K562 (cell line): ENCODE measurements around the gene PTPMT1. TPM values are rescaled to one million over a fixed set of nuclear protein-coding genes. Genes with fewer than 3 reads are reported as not detected.
A peak's percentile ranks its signal among the peaks of the same experiment; 100 is the strongest.

ENCODE experiments used
- ATAC-seq: fragments of 200-7000 bp; cut with Tn5 transposase; 3 replicates; pipeline ENCODE4 v1.9.1; 2020; ENCODE audit warnings: moderate library complexity
- BruUV-seq: library from RNA; stranded (reverse); fragments of 400-500 nt; replicated peaks from 2 replicates; lab custom pipeline; 2021; lab: Mats Ljungman, UMichigan
- CTCF ChIA-PET: fragments of 300-600 bp; formaldehyde crosslinking; extraction: SDS; loops from one replicate; lab custom pipeline; 2021; ENCODE audit warnings: low intra/inter-chr PET ratio; lab: Yijun Ruan, JAX
- POLR2A ChIA-PET: fragments of 300-600, 350-650 bp; sonication (Branson Sonifier 250); formaldehyde crosslinking; extraction: SDS; loops from one replicate; lab custom pipeline; 2021; ENCODE audit warnings: antibody characterized with exemption, inconsistent platforms; lab: Yijun Ruan, JAX
- DNase-seq, 4 experiments: peaks; one replicate each; pipeline versions ENCODE4 v3.0.0 to v3.0.0-alpha.2; 2011 to 2018; ENCODE audit warnings: low spot score in 3 of 4, mixed read lengths in 3 of 4; ENCODE audit errors: extremely low read depth in 1 of 4
- FAIRE-seq: peaks from 2 replicates; lab custom pipeline; 2011; peaks lifted over from hg19 to GRCh38; lab: Jason Lieb, UNC
- H2AFZ ChIP-seq: 2 replicates; pipeline ENCODE4 v1.6.0; 2011; ENCODE audit warnings: low read depth, low read length, control low read depth, inconsistent platforms
- H3K27ac ChIP-seq: fragments of 200-600 bp; 3 replicates; pipeline ENCODE4 v1.8.0; 2011; ENCODE audit warnings: low read depth, mild to moderate bottlenecking, control low read depth, inconsistent platforms, low read length, moderate library complexity, mixed read lengths; ENCODE audit errors: extremely low read depth
- H3K27me3 ChIP-seq, 2 experiments: fragments of 300-600 bp in 1 of 2; 2 replicates in 1 of 2; 3 replicates in 1 of 2; pipeline versions ENCODE4 v1.6.0 to v1.8.0; 2011; ENCODE audit warnings: inconsistent platforms in 2 of 2, low read length in 2 of 2, mild to moderate bottlenecking in 1 of 2, mixed read lengths in 1 of 2, moderate library complexity in 1 of 2; ENCODE audit not compliant: control insufficient read depth in 2 of 2, insufficient read depth in 2 of 2
- H3K36me3 ChIP-seq: fragments of 300-600 bp; 3 replicates; pipeline ENCODE4 v1.8.0; 2011; ENCODE audit warnings: mild to moderate bottlenecking, low read length, inconsistent platforms; ENCODE audit not compliant: control insufficient read depth, insufficient read depth
- H3K4me1 ChIP-seq, 2 experiments: fragments of 200-600 bp in 1 of 2; replicated peaks in 1 of 2; 2 replicates in 1 of 2; 3 replicates in 1 of 2; pipeline versions ENCODE4 v1.5.1 to v1.8.0; 2011; ENCODE audit warnings: inconsistent platforms in 2 of 2, low read length in 2 of 2, mild to moderate bottlenecking in 1 of 2, mixed read lengths in 1 of 2, moderate library complexity in 1 of 2; ENCODE audit not compliant: control insufficient read depth in 2 of 2, insufficient read depth in 2 of 2
- H3K4me2 ChIP-seq: 2 replicates; pipeline ENCODE4 v1.6.1; 2011; ENCODE audit warnings: low read length, control low read depth, inconsistent platforms, mixed read lengths; ENCODE audit not compliant: insufficient read depth
- H3K4me3 ChIP-seq: fragments of 200-600 bp; sonication (generic), shearing (Covaris generic); 2 replicates; pipeline ENCODE4 v1.5.1; 2016; ENCODE audit warnings: control low read depth, inconsistent platforms
- H3K79me2 ChIP-seq: fragments of 200-600 bp; 3 replicates; pipeline ENCODE4 v1.8.0; 2011; ENCODE audit warnings: low read length, inconsistent platforms; ENCODE audit not compliant: control insufficient read depth, insufficient read depth
- H3K9ac ChIP-seq, 2 experiments: 2 replicates each; pipeline versions ENCODE4 v1.6.0 to v1.6.1; 2011; ENCODE audit warnings: low read depth in 2 of 2, low read length in 2 of 2, control low read depth in 1 of 2, inconsistent platforms in 1 of 2, mild to moderate bottlenecking in 1 of 2, mixed read lengths in 1 of 2; ENCODE audit not compliant: insufficient read depth in 1 of 2
- H3K9me1 ChIP-seq: one replicate; pipeline ENCODE4 v1.6.0; 2011; ENCODE audit warnings: inconsistent platforms, mild to moderate bottlenecking, low read length, moderate library complexity; ENCODE audit not compliant: control insufficient read depth, insufficient read depth
- H3K9me3 ChIP-seq: replicated peaks from 2 replicates; pipeline ENCODE4 v1.5.1; 2011; ENCODE audit warnings: low read depth, low read length, inconsistent platforms; ENCODE audit not compliant: control insufficient read depth, insufficient read depth
- H4K20me1 ChIP-seq: replicated peaks from 2 replicates; pipeline ENCODE4 v1.6.1; 2011; ENCODE audit warnings: low read length, inconsistent platforms, mixed read lengths; ENCODE audit not compliant: control insufficient read depth, insufficient read depth
- EHMT2 ChIP-seq: fragments of 450-650 bp; IDR thresholded peaks from 2 replicates; pipeline ENCODE4 v1.6.1; 2018; ENCODE audit warnings: antibody characterized with exemption
- NFIC ChIP-seq: fragments of 450-650 bp; IDR thresholded peaks from 2 replicates; pipeline ENCODE4 v1.6.1; 2017; ENCODE audit warnings: mild to moderate bottlenecking, inconsistent platforms
- NR3C1 ChIP-seq: sonication (generic); formaldehyde crosslinking; IDR thresholded peaks from 2 replicates; pipeline ENCODE4 v1.8.1; 2022; ENCODE audit warnings: missing genetic modification reagents
- POLR2G ChIP-seq: fragments of 200-400 bp; formaldehyde crosslinking; IDR thresholded peaks from 2 replicates; pipeline ENCODE4 v1.6.1; 2017; ENCODE audit warnings: low read depth, mild to moderate bottlenecking, antibody characterized with exemption, low read length, moderate library complexity
- RBFOX2 ChIP-seq: fragments of 200-400 bp; formaldehyde crosslinking; IDR thresholded peaks from 2 replicates; pipeline ENCODE4 v1.6.1; 2017; ENCODE audit warnings: low read depth, mild to moderate bottlenecking, low read length, moderate library complexity
- SRSF1 ChIP-seq: fragments of 200-400 bp; formaldehyde crosslinking; IDR thresholded peaks from 2 replicates; pipeline ENCODE4 v1.6.1; 2017; ENCODE audit warnings: mild to moderate bottlenecking, low read depth, low read length, moderate library complexity
- TOE1 ChIP-seq, 2 experiments: fragments of 450-650 bp in 1 of 2; sonication (generic) in 1 of 2; formaldehyde crosslinking in 1 of 2; IDR thresholded peaks; 2 replicates each; pipeline versions ENCODE4 v1.7.1 to v1.8.0; 2016 to 2022; ENCODE audit warnings: borderline replicate concordance in 2 of 2, mild to moderate bottlenecking in 2 of 2, antibody characterized with exemption in 1 of 2, inconsistent platforms in 1 of 2, low read depth in 1 of 2, missing genetic modification reagents in 1 of 2, moderate library complexity in 1 of 2
- WGBS: fragments of 100-300 bp; shearing (Covaris generic); methylation state at CpG from one replicate; pipeline ENCODE4 v1.1.6; 2016; ENCODE audit warnings: low coverage, mixed read lengths; ENCODE audit not compliant: insufficient coverage; ENCODE audit errors: missing lambda C conversion rate; 5-methylcytosine and 5-hydroxymethylcytosine counted together
- in situ Hi-C: fragments of 300-500 bp; cut with MboI; formaldehyde crosslinking; loops from 4 replicates; pipeline ENCODE4 v1.15.0; 2018; ENCODE audit warnings: inconsistent platforms, mixed read lengths
- intact Hi-C: fragments of 100-400 bp; cut with micrococcal nuclease; formaldehyde crosslinking; loops from 2 replicates; pipeline ENCODE4 v1.14.2; 2022
- polyA plus RNA-seq, 8 experiments: library from polyadenylated mRNA; depleted of rRNA in 4 of 8; stranded (reverse) in 5 of 8; unstranded in 3 of 8; fragments of >200 nt; fragmentation: Nextera tagmentation in 2 of 8; fragmentation: Illumina TruSeq in 1 of 8; extraction: Ambion mirVana in 2 of 8; extraction: Trizol in 1 of 8; gene quantifications; 2 replicates each; pipeline versions ENCODE4 v1.2.1 to v1.2.3, GENCODE V29; 2011 to 2014; ENCODE audit warnings: inconsistent platforms in 1 of 8, missing spikeins in 1 of 8
- total RNA-seq, 7 experiments: library from RNA; depleted of rRNA in 6 of 7; stranded (reverse); fragments of >200 nt in 6 of 7; fragmentation: Illumina TruSeq in 2 of 7; extraction: Trizol in 2 of 7; gene quantifications; 2 replicates each; pipeline versions ENCODE4 v1.2.1 to v1.2.3, GENCODE V29; 2011 to 2021; ENCODE audit warnings: low replicate concordance in 1 of 7
- TF ChIP-seq, protein P1 (sequence below): fragments of 250-450 bp; sonication (Bioruptor Pico); IDR thresholded peaks from 2 replicates; pipeline ENCODE4 v1.4.0; 2020; ENCODE audit warnings: borderline replicate concordance
- TF ChIP-seq, protein P2 (sequence below): fragments of 450-650 bp; IDR thresholded peaks from 2 replicates; pipeline ENCODE4 v1.6.1; 2016; ENCODE audit warnings: borderline replicate concordance

PTPMT1 gene
- total and polyA plus RNA-seq, 9 of the 15 experiments (the other 6 are each of a cell fraction or from before 2014, with no cell fraction given) = 10.4 to 140 (median 67.2) TPM

- no peaks in the 10 kb centered on the region for H3K27me3 ChIP-seq
- TF ChIP-seq NFIC = peak; percentile 27; the same call in 1 of the 2 replicates
- TF ChIP-seq, protein P1, sequence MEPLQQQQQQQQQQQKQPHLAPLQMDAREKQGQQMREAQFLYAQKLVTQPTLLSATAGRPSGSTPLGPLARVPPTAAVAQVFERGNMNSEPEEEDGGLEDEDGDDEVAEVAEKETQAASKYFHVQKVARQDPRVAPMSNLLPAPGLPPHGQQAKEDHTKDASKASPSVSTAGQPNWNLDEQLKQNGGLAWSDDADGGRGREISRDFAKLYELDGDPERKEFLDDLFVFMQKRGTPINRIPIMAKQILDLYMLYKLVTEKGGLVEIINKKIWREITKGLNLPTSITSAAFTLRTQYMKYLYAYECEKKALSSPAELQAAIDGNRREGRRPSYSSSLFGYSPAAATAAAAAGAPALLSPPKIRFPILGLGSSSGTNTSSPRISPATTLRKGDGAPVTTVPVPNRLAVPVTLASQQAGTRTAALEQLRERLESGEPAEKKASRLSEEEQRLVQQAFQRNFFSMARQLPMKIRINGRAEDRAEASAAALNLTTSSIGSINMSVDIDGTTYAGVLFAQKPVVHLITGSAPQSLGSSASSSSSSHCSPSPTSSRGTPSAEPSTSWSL (CRISPR knock-in tag) = no peak
- ATAC-seq = peak; percentile 8; the same call in 2 of the 3 replicates
- H3K4me2 ChIP-seq = no peak overlapping the region
- in situ Hi-C loops (no loop called here), intact Hi-C loops (no loop called here)
- H2AFZ ChIP-seq = no peak overlapping the region
- H3K4me1 ChIP-seq = peaks cover 6 to 10% of the 10 kb centered on the region in 2 experiments; a peak in 4 of 5 replicates
- peaks cover 22% of the 10 kb centered on the region for H3K79me2 ChIP-seq
- no peak overlapping the region for H3K27ac ChIP-seq
- H3K4me3 ChIP-seq = no peak overlapping the region
- FAIRE-seq = no peak
- 81% methylated on average over 8 of the region's 8 CpGs for WGBS
- ChIA-PET POLR2A (interaction anchor here (1.1 to 3.1 kb wide), 5 partner anchors 8 to 22 kb away, joined by 3 to 17 read pairs (median 3); partner anchors contain the start of gene PTPMT1), CTCF (no interaction called here)
- DNase-seq = peak in 2 of 4 experiments; percentile 13 to 15
- no peak overlapping the region for H3K9ac ChIP-seq
- no peaks in the 10 kb centered on the region for H3K9me1 ChIP-seq
- H3K36me3 ChIP-seq = peaks cover 73% of the 10 kb centered on the region
- no TSS peak for BruUV-seq
- H3K9me3 ChIP-seq = no peaks in the 10 kb centered on the region
- no peaks in the 10 kb centered on the region for H4K20me1 ChIP-seq
These were observed 7.4 kb downstream of the PTPMT1 start for GRCh38 chr11:47572715-47573255.

- Histone ChIP-seq H3K9me1 (no peaks in the 10 kb centered on the region), H3K4me1 (peaks cover 9 to 13% of the 10 kb centered on the region in 2 experiments; a peak in 4 of 5 replicates), H3K9ac (peak overlapping the region in 1 of 2 experiments; percentile 22; a peak in 1 of 4 replicates), H3K27ac (no peak overlapping the region), H3K36me3 (peaks cover 70% of the 10 kb centered on the region), H3K9me3 (no peaks in the 10 kb centered on the region), H3K4me2 (no peak overlapping the region), H3K79me2 (peaks cover 24% of the 10 kb centered on the region), H3K4me3 (no peak overlapping the region), H3K27me3 (no peaks in the 10 kb centered on the region), H4K20me1 (no peaks in the 10 kb centered on the region), H2AFZ (no peak overlapping the region)
- ATAC-seq = no peak; the same call in 2 of the 3 replicates
- no peak for FAIRE-seq
- CTCF ChIA-PET = no interaction called here
- in situ Hi-C loops = no loop called here
- 90% methylated on average over 11 of the region's 11 CpGs for WGBS
- intact Hi-C loops = no loop called here
- no TSS peak for BruUV-seq
- POLR2A ChIA-PET = interaction anchor here (1.0 to 3.1 kb wide), 6 partner anchors 8 to 18 kb away, joined by 3 to 17 read pairs (median 4); partner anchors contain the start of genes FAM180B and PTPMT1
- DNase-seq = peak in 1 of 4 experiments; percentile 10
- no peak for TF ChIP-seq SRSF1
- TF ChIP-seq TOE1 (IDR thresholded peaks at IDR 0.05; ENCODE audit: borderline replicate concordance) = no peak
- no peak for TF ChIP-seq TOE1 (CRISPR knock-in tag; IDR thresholded peaks at IDR 0.05; ENCODE audit: borderline replicate concordance, low read depth)
- TF ChIP-seq POLR2G = peak; percentile 50; the same call in 1 of the 2 replicates
- TF ChIP-seq NR3C1 = no peak
- peak; percentile 55; the same call in 1 of the 2 replicates for TF ChIP-seq RBFOX2
- TF ChIP-seq, protein P2, sequence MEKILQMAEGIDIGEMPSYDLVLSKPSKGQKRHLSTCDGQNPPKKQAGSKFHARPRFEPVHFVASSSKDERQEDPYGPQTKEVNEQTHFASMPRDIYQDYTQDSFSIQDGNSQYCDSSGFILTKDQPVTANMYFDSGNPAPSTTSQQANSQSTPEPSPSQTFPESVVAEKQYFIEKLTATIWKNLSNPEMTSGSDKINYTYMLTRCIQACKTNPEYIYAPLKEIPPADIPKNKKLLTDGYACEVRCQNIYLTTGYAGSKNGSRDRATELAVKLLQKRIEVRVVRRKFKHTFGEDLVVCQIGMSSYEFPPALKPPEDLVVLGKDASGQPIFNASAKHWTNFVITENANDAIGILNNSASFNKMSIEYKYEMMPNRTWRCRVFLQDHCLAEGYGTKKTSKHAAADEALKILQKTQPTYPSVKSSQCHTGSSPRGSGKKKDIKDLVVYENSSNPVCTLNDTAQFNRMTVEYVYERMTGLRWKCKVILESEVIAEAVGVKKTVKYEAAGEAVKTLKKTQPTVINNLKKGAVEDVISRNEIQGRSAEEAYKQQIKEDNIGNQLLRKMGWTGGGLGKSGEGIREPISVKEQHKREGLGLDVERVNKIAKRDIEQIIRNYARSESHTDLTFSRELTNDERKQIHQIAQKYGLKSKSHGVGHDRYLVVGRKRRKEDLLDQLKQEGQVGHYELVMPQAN = no peak
- no peak for TF ChIP-seq EHMT2
These were observed 7.9 kb downstream of the PTPMT1 start for GRCh38 chr11:47573321-47573720.
